Parathyroid adenoma (tissue), 2 donors: ENCODE results near the gene STX7.

Source experiments
- H2AFZ ChIP-seq: fragments of 300-600 bp; sonication (generic); one replicate; pipeline ENCODE4 v1.7.0; 2017; ENCODE audit warnings: antibody characterized with exemption, mild to moderate bottlenecking
- H3K27ac ChIP-seq: fragments of 300-600 bp; sonication (generic); one replicate; pipeline ENCODE4 v1.7.0; 2017
- H3K27me3 ChIP-seq: fragments of 300-600 bp; sonication (generic); one replicate; pipeline ENCODE4 v1.7.0; 2017; ENCODE audit warnings: low read length; ENCODE audit not compliant: control insufficient read depth, insufficient read depth
- H3K36me3 ChIP-seq: fragments of 300-600 bp; sonication (generic); one replicate; pipeline ENCODE4 v1.7.0; 2017; ENCODE audit warnings: low read length; ENCODE audit not compliant: control insufficient read depth, insufficient read depth
- H3K4me1 ChIP-seq: fragments of 300-600 bp; sonication (generic); one replicate; pipeline ENCODE4 v1.7.0; 2017; ENCODE audit warnings: control low read depth
- H3K4me2 ChIP-seq: fragments of 300-600 bp; sonication (generic); one replicate; pipeline ENCODE4 v1.7.0; 2017; ENCODE audit warnings: low read length
- H3K4me3 ChIP-seq: fragments of 300-600 bp; sonication (generic); one replicate; pipeline ENCODE4 v1.7.0; 2017; ENCODE audit warnings: low read depth, low read length
- H3K79me2 ChIP-seq: fragments of 300-600 bp; sonication (generic); one replicate; pipeline ENCODE4 v1.7.0; 2017; ENCODE audit warnings: control low read depth
- H3K9ac ChIP-seq: fragments of 300-600 bp; sonication (generic); one replicate; pipeline ENCODE4 v1.7.0; 2017; ENCODE audit warnings: mild to moderate bottlenecking
- H3K9me3 ChIP-seq: fragments of 300-600 bp; sonication (generic); one replicate; pipeline ENCODE4 v1.7.0; 2017; ENCODE audit warnings: low read length; ENCODE audit not compliant: control insufficient read depth
- TF ChIP-seq, protein P1 (sequence below): fragments of 300-600 bp; sonication (generic); IDR thresholded peaks from one replicate; pipeline ENCODE4 v1.7.0; 2017; ENCODE audit warnings: antibody characterized with exemption, mild to moderate bottlenecking
- donor health status: primary hyperparathyroidism.

The STX7 gene

GRCh38 chr6:132527791-132528190 is 14.9 kb upstream of the STX7 start:
- TF ChIP-seq, protein P1, sequence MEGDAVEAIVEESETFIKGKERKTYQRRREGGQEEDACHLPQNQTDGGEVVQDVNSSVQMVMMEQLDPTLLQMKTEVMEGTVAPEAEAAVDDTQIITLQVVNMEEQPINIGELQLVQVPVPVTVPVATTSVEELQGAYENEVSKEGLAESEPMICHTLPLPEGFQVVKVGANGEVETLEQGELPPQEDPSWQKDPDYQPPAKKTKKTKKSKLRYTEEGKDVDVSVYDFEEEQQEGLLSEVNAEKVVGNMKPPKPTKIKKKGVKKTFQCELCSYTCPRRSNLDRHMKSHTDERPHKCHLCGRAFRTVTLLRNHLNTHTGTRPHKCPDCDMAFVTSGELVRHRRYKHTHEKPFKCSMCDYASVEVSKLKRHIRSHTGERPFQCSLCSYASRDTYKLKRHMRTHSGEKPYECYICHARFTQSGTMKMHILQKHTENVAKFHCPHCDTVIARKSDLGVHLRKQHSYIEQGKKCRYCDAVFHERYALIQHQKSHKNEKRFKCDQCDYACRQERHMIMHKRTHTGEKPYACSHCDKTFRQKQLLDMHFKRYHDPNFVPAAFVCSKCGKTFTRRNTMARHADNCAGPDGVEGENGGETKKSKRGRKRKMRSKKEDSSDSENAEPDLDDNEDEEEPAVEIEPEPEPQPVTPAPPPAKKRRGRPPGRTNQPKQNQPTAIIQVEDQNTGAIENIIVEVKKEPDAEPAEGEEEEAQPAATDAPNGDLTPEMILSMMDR: no peak
- Histone ChIP-seq H3K36me3 (no peaks in the 10 kb centered on the region), H3K27ac (no peak overlapping the region), H2AFZ (no peak overlapping the region), H3K79me2 (no peaks in the 10 kb centered on the region), H3K9me3 (no peaks in the 10 kb centered on the region), H3K4me2 (no peak overlapping the region), H3K9ac (no peak overlapping the region), H3K4me3 (no peak overlapping the region), H3K4me1 (no peaks in the 10 kb centered on the region), H3K27me3 (no peaks in the 10 kb centered on the region)

- Histone ChIP-seq H2AFZ (no peak overlapping the region), H3K27me3 (no peaks in the 10 kb centered on the region), H3K27ac (no peak overlapping the region), H3K4me3 (no peak overlapping the region), H3K9ac (no peak overlapping the region), H3K4me1 (no peaks in the 10 kb centered on the region), H3K79me2 (no peaks in the 10 kb centered on the region), H3K4me2 (no peak overlapping the region), H3K9me3 (no peaks in the 10 kb centered on the region), H3K36me3 (no peaks in the 10 kb centered on the region)
- TF ChIP-seq, protein P1: no peak
These were observed 13.5 kb upstream of the STX7 start for GRCh38 chr6:132526461-132526860.

DNA sequence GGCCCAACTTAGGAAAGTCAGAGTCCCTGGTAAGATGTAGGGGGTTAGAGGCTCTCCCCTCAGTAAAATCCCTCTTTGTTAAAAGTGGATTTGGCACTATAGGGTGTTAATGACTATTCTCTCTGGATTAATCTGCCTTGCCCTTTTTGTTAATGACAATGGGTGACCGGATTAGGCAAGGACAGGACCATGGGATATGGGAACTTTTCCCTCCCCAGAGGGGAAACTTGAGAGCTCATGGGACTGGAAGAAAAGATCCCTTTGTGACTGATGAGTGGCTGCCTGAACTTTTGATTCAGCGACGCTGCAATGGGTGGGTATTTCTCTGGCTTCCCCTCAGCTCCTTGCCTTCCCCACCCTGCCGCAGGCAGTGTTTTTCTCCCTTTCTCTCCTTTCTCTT is 12.9 kb upstream of the STX7 start:
- H3K27me3 ChIP-seq: no peaks in the 10 kb centered on the region
- TF ChIP-seq, protein P1: no peak
- H3K9ac ChIP-seq: no peak overlapping the region
- H3K36me3 ChIP-seq: no peaks in the 10 kb centered on the region
- H3K27ac ChIP-seq: no peak overlapping the region
- H3K79me2 ChIP-seq: no peaks in the 10 kb centered on the region
- H3K4me2 ChIP-seq: no peak overlapping the region
- no peaks in the 10 kb centered on the region for H3K4me1 ChIP-seq
- no peaks in the 10 kb centered on the region for H3K9me3 ChIP-seq
- no peak overlapping the region for H3K4me3 ChIP-seq
- H2AFZ ChIP-seq: no peak overlapping the region

DNA sequence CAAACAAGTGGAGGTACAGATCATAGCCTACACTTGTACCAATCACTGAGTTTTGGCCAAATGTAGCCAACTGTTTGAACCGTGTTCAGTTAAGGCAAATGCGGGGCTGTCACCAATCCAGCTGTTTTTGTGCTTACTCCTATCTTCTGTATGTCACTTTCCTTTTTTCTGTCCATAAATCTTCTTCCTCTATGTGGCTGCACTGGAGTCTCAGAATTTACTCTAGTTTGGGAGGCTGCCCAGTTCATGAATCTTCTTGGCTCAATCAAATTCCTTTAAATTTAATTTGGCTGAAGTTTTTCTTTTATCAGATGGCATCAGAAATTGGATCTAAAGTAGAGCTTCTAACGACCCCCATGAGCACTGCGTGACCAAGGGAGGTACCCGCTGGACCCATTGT is 11.7 kb upstream of the STX7 start:
- Histone ChIP-seq H3K27me3 (no peaks in the 10 kb centered on the region), H3K79me2 (no peaks in the 10 kb centered on the region), H3K36me3 (no peaks in the 10 kb centered on the region), H3K4me1 (no peaks in the 10 kb centered on the region), H3K27ac (no peak overlapping the region), H3K9me3 (no peaks in the 10 kb centered on the region), H3K9ac (no peak overlapping the region), H2AFZ (no peak overlapping the region), H3K4me3 (no peak overlapping the region), H3K4me2 (no peak overlapping the region)
- TF ChIP-seq, protein P1: no peak

GRCh38 chr6:132520953-132521352 is 8.0 kb upstream of the STX7 start:
- TF ChIP-seq, protein P1: no peak
- no peaks in the 10 kb centered on the region for H3K36me3 ChIP-seq
- H2AFZ ChIP-seq: no peak overlapping the region
- no peaks in the 10 kb centered on the region for H3K27me3 ChIP-seq
- no peak overlapping the region for H3K27ac ChIP-seq
- no peak overlapping the region for H3K4me2 ChIP-seq
- H3K9me3 ChIP-seq: no peaks in the 10 kb centered on the region
- H3K4me1 ChIP-seq: no peaks in the 10 kb centered on the region
- H3K9ac ChIP-seq: no peak overlapping the region
- no peak overlapping the region for H3K4me3 ChIP-seq
- H3K79me2 ChIP-seq: no peaks in the 10 kb centered on the region
